SK-N-SH (cell line): ENCODE results near the gene CDK6. TPM values are rescaled to one million over a fixed set of nuclear protein-coding genes. Genes with fewer than 3 reads are reported as not detected.
A peak's percentile ranks its signal among the peaks of the same experiment; 100 is the strongest.

Source experiments
- CTCF ChIA-PET: fragments of 300-600, 350-600 bp; formaldehyde crosslinking; extraction: SDS; loops from one replicate; lab custom pipeline; 2021; lab: Yijun Ruan, JAX
- POLR2A ChIA-PET: fragments of 350-600 bp; sonication (Branson Sonifier 250); formaldehyde crosslinking; extraction: SDS; loops from one replicate; lab custom pipeline; 2020; ENCODE audit warnings: antibody characterized with exemption, inconsistent platforms; lab: Yijun Ruan, JAX
- DNase-seq: peaks from one replicate; pipeline ENCODE4 v3.0.0; 2012
- H2AFZ ChIP-seq: fragments of 200-600 bp; sonication (generic); 2 replicates; pipeline ENCODE4 v1.8.1; 2016; ENCODE audit warnings: antibody characterized with exemption, mild to moderate bottlenecking, low read depth
- H3F3A ChIP-seq: fragments of 200-600 bp; sonication (generic); replicated peaks from 2 replicates; pipeline ENCODE3; 2016; ENCODE audit warnings: antibody characterized with exemption, mild to moderate bottlenecking; ENCODE audit not compliant: insufficient read depth
- H3K27ac ChIP-seq, 2 experiments: fragments of 200-500 bp in 1 of 2; fragments of 200-600 bp in 1 of 2; sonication (Bioruptor generic) in 1 of 2; sonication (generic), shearing (Covaris generic) in 1 of 2; 2 replicates each; pipeline versions ENCODE4 v1.5.1 to v1.6.1; 2014 to 2016; ENCODE audit warnings: low read depth in 2 of 2, inconsistent platforms in 1 of 2, low read length in 1 of 2, mild to moderate bottlenecking in 1 of 2, mixed read lengths in 1 of 2
- H3K27me3 ChIP-seq: fragments of 200-600 bp; sonication (generic), shearing (Covaris generic); 2 replicates; pipeline ENCODE4 v1.6.1; 2016; ENCODE audit warnings: mixed run types; ENCODE audit not compliant: insufficient read depth
- H3K36me3 ChIP-seq, 2 experiments: fragments of 200-500 bp in 1 of 2; fragments of 200-600 bp in 1 of 2; sonication (Bioruptor generic) in 1 of 2; sonication (generic) in 1 of 2; replicated peaks in 1 of 2; 2 replicates each; pipeline versions ENCODE3 to v1.5.1; 2014 to 2016; ENCODE audit warnings: low read length in 1 of 2, mild to moderate bottlenecking in 1 of 2; ENCODE audit not compliant: insufficient read depth in 2 of 2, control insufficient read depth in 1 of 2
- H3K4me1 ChIP-seq, 2 experiments: fragments of 200-500 bp in 1 of 2; fragments of 200-600 bp in 1 of 2; sonication (Bioruptor generic) in 1 of 2; sonication (generic), shearing (Covaris generic) in 1 of 2; 2 replicates each; pipeline versions ENCODE4 v1.5.1 to v1.6.1; 2014 to 2016; ENCODE audit warnings: low read depth in 1 of 2, low read length in 1 of 2, mixed run types in 1 of 2; ENCODE audit not compliant: insufficient read depth in 2 of 2, control insufficient read depth in 1 of 2
- H3K4me2 ChIP-seq: fragments of 200-600 bp; sonication (generic), shearing (Covaris generic); 2 replicates; pipeline ENCODE4 v1.6.1; 2017; ENCODE audit warnings: mixed run types
- H3K4me3 ChIP-seq, 2 experiments: fragments of 200-500 bp in 1 of 2; fragments of 200-600 bp in 1 of 2; sonication (Bioruptor generic) in 1 of 2; sonication (generic), shearing (Covaris generic) in 1 of 2; 2 replicates each; pipeline versions ENCODE4 v1.5.1 to v1.8.1; 2014 to 2016; ENCODE audit warnings: low read depth in 2 of 2, inconsistent platforms in 1 of 2, low read length in 1 of 2, mild to moderate bottlenecking in 1 of 2, mixed read lengths in 1 of 2, moderate library complexity in 1 of 2
- H3K79me2 ChIP-seq: fragments of 200-600 bp; sonication (generic); 2 replicates; pipeline ENCODE4 v1.8.1; 2017; ENCODE audit warnings: mild to moderate bottlenecking; ENCODE audit not compliant: insufficient read depth
- H3K9ac ChIP-seq: fragments of 200-600 bp; sonication (generic); 2 replicates; pipeline ENCODE4 v1.6.1; 2017; ENCODE audit warnings: mixed run types
- H3K9me2 ChIP-seq: fragments of 200-600 bp; sonication (generic); 2 replicates; pipeline ENCODE4 v1.6.1; 2017; ENCODE audit warnings: mixed run types
- H3K9me3 ChIP-seq: fragments of 200-600 bp; sonication (generic); 2 replicates; pipeline ENCODE4 v1.6.1; 2017; ENCODE audit warnings: mixed run types, mild to moderate bottlenecking, moderate library complexity
- H4K20me1 ChIP-seq: fragments of 200-600 bp; sonication (generic); 2 replicates; pipeline ENCODE4 v1.6.1; 2017; ENCODE audit warnings: mild to moderate bottlenecking, mixed run types; ENCODE audit not compliant: insufficient read depth
- ELF1 ChIP-seq: IDR thresholded peaks from 2 replicates; pipeline ENCODE4 v1.4.0; 2012
- MEF2A ChIP-seq: IDR thresholded peaks from 2 replicates; pipeline ENCODE4 v1.4.0; 2012; ENCODE audit warnings: low read depth, borderline replicate concordance
- MXI1 ChIP-seq: IDR thresholded peaks from 2 replicates; pipeline ENCODE4 v1.6.1; 2012; ENCODE audit warnings: mild to moderate bottlenecking, low read depth, low read length, improper control_type of control experiment
- POLR2AphosphoS5 ChIP-seq: IDR thresholded peaks from 2 replicates; pipeline ENCODE4 v1.6.1; 2012; ENCODE audit warnings: low read depth, low read length
- RAD21 ChIP-seq: IDR thresholded peaks from 2 replicates; pipeline ENCODE4 v1.6.1; 2012; ENCODE audit warnings: mild to moderate bottlenecking, low read length
- RCOR1 ChIP-seq: fragments of 150-350 bp; IDR thresholded peaks from 2 replicates; pipeline ENCODE4 v1.6.1; 2017; ENCODE audit warnings: antibody characterized with exemption, low read length
- TAF1 ChIP-seq: IDR thresholded peaks from 2 replicates; pipeline ENCODE4 v1.6.1; 2012; ENCODE audit warnings: low read depth, mild to moderate bottlenecking, low read length, moderate library complexity, borderline replicate concordance
- WGBS: methylation state at CpG from one replicate; pipeline ENCODE4 v1.1.6; 2017; ENCODE audit warnings: low lambda C conversion rate; 5-methylcytosine and 5-hydroxymethylcytosine counted together
- polyA plus RNA-seq, 3 experiments: library from polyadenylated mRNA; depleted of rRNA; stranded (reverse); fragments of >200 nt; gene quantifications; 2 replicates each; pipeline ENCODE4 v1.2.3, GENCODE V29; 2012
- TF ChIP-seq, protein P1 (sequence below): IDR thresholded peaks from 2 replicates; pipeline ENCODE4 v1.4.0; 2012; ENCODE audit warnings: low read depth, borderline replicate concordance
- TF ChIP-seq, protein P2 (sequence below): IDR thresholded peaks from 2 replicates; pipeline ENCODE4 v1.4.0; 2012; ENCODE audit warnings: low read depth, borderline replicate concordance
- TF ChIP-seq, protein P3 (sequence below): IDR thresholded peaks from 2 replicates; pipeline ENCODE4; 2012

Gene CDK6
- polyA plus RNA-seq, 1 of the 3 experiments (the other 2 are of a cell fraction) = 30.3 TPM

- ChIA-PET CTCF (interaction anchor here (0.7 to 4.2 kb wide), 4 partner anchors 13 to 194 kb away, joined by 3 to 25 read pairs (median 6); no protein-coding TSS in a partner anchor), POLR2A (no interaction called here)
- Histone ChIP-seq H3K9me3 (peaks cover 16% of the 10 kb centered on the region; the same call in 1 of the 2 replicates), H3K4me1 (peaks cover 0 to 9% of the 10 kb centered on the region in 2 experiments; a peak in 2 of 4 replicates), H3F3A (peaks cover 54% of the 10 kb centered on the region), H3K79me2 (peaks cover 100% of the 10 kb centered on the region), H3K36me3 (peaks cover 30 to 57% of the 10 kb centered on the region in 2 experiments), H3K4me2 (no peak overlapping the region), H3K27ac (no peak overlapping the region), H3K9ac (no peak overlapping the region), H3K4me3 (no peak overlapping the region; a peak in 1 of 4 replicates), H3K9me2 (no peaks in the 10 kb centered on the region; the same call in 1 of the 2 replicates), H2AFZ (no peak overlapping the region), H3K27me3 (no peaks in the 10 kb centered on the region), H4K20me1 (peaks cover 59% of the 10 kb centered on the region)
- TF ChIP-seq TAF1 (no peak), MEF2A (no peak), RCOR1 (no peak), MXI1 (no peak)
- TF ChIP-seq, protein P1, sequence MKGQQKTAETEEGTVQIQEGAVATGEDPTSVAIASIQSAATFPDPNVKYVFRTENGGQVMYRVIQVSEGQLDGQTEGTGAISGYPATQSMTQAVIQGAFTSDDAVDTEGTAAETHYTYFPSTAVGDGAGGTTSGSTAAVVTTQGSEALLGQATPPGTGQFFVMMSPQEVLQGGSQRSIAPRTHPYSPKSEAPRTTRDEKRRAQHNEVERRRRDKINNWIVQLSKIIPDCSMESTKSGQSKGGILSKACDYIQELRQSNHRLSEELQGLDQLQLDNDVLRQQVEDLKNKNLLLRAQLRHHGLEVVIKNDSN = no peak
- TF ChIP-seq, protein P2, sequence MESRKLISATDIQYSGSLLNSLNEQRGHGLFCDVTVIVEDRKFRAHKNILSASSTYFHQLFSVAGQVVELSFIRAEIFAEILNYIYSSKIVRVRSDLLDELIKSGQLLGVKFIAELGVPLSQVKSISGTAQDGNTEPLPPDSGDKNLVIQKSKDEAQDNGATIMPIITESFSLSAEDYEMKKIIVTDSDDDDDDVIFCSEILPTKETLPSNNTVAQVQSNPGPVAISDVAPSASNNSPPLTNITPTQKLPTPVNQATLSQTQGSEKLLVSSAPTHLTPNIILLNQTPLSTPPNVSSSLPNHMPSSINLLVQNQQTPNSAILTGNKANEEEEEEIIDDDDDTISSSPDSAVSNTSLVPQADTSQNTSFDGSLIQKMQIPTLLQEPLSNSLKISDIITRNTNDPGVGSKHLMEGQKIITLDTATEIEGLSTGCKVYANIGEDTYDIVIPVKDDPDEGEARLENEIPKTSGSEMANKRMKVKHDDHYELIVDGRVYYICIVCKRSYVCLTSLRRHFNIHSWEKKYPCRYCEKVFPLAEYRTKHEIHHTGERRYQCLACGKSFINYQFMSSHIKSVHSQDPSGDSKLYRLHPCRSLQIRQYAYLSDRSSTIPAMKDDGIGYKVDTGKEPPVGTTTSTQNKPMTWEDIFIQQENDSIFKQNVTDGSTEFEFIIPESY = no peak
- DNase-seq = no peak
These were observed 21.0 kb downstream of the CDK6 start for GRCh38 chr7:92815412-92815811.

GRCh38 chr7:92813390-92814024 is 22.9 kb downstream of the CDK6 start:
- Histone ChIP-seq H2AFZ (no peak overlapping the region), H3K4me2 (peak overlapping the region; percentile 6), H3K9me2 (no peaks in the 10 kb centered on the region; the same call in 1 of the 2 replicates), H3K9ac (peak overlapping the region; percentile 6; the same call in 1 of the 2 replicates), H3K4me3 (no peak overlapping the region), H4K20me1 (peaks cover 41% of the 10 kb centered on the region), H3K79me2 (peaks cover 100% of the 10 kb centered on the region), H3K9me3 (peaks cover 12% of the 10 kb centered on the region; the same call in 1 of the 2 replicates), H3F3A (peaks cover 60% of the 10 kb centered on the region), H3K36me3 (peaks cover 19 to 38% of the 10 kb centered on the region in 2 experiments), H3K27me3 (no peaks in the 10 kb centered on the region), H3K27ac (peak overlapping the region; percentile 11 to 52; a peak in 2 of 4 replicates), H3K4me1 (peaks cover 12 to 26% of the 10 kb centered on the region in 2 experiments)
- TF ChIP-seq POLR2AphosphoS5 (no peak), RAD21 (no peak), ELF1 (no peak)
- TF ChIP-seq, protein P3, sequence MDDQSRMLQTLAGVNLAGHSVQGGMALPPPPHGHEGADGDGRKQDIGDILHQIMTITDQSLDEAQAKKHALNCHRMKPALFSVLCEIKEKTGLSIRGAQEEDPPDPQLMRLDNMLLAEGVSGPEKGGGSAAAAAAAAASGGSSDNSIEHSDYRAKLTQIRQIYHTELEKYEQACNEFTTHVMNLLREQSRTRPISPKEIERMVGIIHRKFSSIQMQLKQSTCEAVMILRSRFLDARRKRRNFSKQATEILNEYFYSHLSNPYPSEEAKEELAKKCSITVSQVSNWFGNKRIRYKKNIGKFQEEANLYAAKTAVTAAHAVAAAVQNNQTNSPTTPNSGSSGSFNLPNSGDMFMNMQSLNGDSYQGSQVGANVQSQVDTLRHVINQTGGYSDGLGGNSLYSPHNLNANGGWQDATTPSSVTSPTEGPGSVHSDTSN = peak; percentile 9; the same call in 1 of the 2 replicates
- 38% methylated on average over 4 of the region's 4 CpGs for WGBS
- ChIA-PET CTCF (interaction anchor here (1.1 to 2.4 kb wide), 3 partner anchors 10 to 41 kb away, joined by 3 to 15 read pairs (median 3); no protein-coding TSS in a partner anchor), POLR2A (no interaction called here)
- DNase-seq = no peak
